Cortex of kidney (tissue), 1 donor: Measurements from ENCODE around the gene HOXA5.

Source experiments
- DNase-seq: peaks from one replicate; lab custom pipeline; 2025; lab: John Stamatoyannopoulos, UW

HOXA5 gene

GRCh38 chr7:27182285-27182841 is 38.9 kb upstream of the HOXA5 start:
- no peak for DNase-seq

DNA sequence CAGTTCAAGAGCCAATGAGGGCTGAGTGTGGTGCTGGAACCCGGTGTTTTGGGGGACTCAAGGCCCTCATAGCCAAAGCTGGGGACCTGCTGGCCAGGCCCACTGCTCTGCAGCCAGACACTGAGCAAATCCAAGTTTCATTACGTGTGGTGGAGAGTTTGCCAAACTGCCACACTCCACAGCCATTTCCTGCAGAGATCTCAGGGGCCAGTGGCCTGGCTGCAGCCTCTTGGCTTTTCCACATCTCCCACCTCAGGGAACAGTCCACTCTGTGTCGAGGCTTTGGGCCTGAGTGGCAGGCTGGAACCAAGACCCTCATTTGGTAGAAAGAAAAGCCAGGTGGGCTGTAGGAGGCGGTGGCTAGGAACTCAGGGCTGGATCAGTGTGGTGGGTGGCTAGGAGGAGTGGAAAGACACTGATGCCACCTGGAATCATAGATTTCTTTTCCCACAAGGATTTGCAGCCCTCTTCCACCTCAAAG is 38.4 kb upstream of the HOXA5 start:
- no peak for DNase-seq

DNA sequence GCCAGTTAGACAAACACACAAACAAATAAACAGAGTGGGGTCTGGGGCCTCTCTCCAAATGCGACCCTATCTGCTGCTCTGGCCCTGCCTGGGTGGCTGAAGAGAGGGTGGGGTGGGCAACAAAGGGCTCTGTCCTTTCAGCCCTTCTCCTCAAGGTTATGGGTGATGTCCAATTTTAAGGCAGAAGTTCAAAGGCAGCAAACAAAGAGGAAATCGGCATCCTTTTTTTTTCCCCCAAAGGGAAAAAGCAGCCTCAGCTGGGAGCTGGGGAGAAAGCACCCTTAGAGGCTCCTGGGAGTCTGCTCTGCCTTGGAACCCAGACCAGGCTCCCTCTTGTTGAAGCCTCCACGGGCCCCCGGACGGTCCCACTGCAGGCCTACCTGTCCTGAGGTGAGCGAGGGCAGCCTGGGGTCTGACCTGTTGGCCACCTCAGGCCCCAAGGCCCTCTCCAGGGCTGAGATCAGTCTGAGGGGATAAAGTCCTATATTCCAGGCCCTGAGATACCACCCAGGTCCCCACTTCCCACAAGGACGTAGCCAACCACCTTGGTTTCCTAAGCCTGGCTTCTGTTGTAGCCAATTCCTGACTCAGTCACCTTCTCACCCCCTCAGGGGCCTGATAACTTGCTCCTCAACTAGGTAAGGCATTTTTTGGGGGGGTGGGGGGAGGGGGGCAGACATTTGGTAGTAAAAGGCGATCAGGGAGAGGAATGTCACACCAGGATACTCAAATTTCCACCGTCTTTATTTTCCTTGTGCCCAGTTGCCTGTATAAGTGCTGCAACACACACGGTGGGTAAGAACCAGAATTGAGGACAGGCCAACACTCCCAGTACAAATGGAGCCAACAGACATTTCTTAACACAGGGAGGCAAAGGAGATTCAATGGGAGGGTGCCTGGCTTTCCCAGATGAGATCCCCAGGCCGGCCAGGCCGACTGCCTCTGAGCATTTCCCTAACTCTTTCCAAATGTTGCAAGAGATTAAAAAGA is 37.2 kb upstream of the HOXA5 start:
- DNase-seq, result no peak

- DNase-seq, result no peak
These were observed 36.3 kb upstream of the HOXA5 start for GRCh38 chr7:27179503-27180430.

DNA sequence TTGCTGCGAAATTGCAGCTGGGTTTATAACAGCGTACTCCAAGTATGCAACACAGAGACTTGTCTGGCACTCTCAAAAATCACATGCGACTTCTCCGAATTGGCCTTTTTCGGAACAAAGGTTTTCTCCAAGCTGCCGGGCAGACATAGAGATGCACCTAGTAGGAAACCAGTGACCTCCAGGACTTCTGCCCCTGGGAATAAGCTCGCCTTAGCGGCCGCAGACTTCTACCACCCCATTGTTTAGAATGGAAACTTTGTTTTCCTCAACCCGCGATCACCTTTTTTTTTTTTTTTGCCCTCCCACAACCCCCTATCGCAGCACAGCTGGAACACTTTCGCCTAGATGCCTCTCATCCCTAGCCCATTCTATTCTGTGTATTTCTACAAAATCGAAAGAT is 35.5 kb upstream of the HOXA5 start:
- no peak for DNase-seq

- no peak for DNase-seq
These were observed 34.9 kb upstream of the HOXA5 start for GRCh38 chr7:27178366-27178765.

GRCh38 chr7:27177795-27178320 is 34.4 kb upstream of the HOXA5 start:
- no peak for DNase-seq

DNA sequence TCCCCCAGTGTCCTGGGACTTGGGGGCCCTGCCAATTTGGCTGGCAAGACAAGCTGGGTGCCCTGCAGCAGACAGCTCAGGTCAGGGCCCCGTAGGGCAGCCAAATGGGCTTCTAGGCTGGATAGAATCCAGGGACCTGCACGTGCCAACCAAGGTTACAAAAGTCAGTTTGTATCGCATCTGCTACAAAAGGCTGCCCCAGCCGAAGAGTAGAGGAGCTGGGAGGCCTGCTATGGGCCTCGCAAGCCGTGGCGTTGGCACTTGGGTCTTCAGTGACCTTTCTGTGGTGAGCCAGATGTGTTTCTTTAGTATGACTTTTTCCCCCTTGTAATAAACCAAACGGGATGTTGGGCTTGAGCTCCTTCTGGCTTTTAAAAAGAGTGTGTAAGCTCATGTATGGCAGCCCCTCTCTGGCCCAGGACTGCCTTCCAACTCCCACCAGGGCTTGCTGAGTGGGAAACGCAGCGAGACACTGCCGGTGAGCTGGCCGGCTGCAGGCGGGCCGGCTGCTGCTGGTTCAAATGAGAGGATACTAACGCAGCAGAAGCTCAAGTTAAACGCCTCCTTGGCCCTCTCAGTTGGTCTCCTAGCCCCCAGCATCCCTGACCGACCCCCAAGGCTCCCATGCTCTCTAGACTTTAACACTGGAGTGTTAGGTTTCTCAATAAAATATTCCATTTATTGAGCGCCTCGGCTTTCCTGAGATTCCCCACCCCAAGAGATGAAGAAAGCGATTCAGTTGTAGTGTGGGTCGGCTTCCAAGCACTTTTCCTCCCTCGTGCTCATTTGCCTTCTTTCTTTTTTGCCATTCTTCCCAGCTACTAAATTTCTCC is 33.7 kb upstream of the HOXA5 start:
- no peak for DNase-seq

DNA sequence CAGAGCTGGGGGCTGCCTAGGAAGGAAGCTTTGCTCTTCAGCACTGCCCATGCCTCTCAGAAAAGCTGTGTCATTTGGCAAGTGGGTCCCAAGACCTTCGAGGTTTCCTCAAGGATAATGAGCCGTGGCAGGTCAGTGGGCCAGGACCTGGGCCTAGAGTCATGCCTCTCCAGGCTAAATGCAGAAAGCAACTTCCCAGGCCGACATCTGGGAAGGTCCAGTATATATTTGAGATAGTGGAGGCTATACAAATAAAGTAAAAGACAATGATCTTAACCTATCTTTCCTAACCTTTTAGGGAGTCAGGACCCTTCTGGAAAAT is 33.0 kb upstream of the HOXA5 start:
- no peak for DNase-seq

DNA sequence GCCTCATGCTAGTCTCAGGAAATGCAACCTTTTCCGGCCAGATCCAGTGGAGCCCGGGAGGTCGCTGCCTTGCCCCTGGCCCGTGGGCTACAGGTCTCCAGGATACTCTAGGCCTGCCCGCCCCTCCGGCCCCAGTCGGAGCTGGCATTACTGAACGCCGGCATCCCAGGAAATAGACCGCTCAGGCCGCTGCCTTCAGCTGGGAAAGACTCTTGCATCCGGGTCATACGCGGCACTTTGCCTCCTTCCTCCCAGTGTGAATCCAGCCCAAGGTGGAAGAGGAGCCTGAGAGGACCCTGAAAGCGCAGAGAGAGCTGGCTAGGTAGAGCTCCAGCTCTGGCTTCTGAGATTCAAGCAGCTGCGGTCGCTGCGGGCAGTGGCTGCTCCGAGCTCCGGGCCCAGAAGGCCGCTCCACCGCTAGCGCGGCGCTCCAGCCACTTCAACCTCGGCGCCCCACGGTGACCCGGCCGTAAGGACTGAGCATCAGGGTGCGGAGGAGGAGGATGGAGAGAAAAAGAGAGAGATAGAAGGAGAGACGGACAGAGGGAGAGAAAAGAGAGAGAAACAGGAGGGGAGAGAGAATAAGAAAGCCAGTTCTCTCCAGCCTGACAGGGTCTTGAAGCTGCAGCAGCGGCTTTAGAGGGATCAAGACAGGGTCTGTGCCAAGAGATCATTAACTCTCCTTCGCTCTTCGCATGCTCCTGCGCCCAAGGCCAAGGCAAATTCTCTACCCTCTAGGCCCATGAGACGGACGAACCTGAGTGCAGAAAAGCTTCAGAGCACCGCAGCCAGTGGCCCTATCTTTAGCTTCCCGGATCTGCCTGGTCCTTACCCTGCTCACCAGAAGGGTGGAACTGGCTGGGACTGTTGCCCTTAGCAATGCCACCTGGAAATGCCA is 32.4 kb upstream of the HOXA5 start:
- no peak for DNase-seq

DNA sequence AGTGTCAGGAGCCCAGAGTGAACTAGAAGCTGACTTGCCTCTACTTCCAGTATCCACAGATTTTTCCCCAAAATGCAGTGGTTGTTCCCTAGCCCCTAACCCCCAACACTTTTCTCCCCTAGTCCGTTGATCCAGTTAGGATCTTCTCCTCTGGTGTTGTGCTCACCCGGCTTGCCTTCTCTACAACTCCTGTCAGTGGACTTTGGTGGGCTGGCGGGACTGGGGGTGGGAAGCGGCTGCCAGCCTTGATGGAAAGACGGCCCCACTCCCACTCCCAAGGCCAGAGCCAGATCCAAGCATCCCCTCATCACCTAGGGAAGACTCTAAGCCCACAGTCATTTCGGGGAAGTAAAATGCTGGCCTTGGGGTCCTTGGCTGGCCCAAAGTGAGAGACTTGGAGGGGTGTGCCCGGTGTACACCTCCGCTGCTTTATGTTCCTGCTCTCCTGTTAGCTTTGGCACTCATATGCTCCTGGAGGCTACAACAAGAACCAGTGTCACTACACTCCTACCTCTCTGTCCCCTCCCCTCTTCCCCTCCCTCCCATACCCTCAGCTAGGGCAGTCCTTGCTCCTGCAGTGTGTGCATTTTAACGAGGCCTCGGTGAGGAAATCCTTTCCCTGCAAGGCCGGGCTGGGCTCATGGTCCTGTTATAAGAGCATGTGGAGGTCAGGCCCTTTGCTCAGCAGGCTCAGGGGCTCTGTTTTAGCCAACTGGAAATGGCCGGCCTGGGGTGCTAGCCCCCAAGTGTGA is 31.6 kb upstream of the HOXA5 start:
- DNase-seq, result no peak

DNA sequence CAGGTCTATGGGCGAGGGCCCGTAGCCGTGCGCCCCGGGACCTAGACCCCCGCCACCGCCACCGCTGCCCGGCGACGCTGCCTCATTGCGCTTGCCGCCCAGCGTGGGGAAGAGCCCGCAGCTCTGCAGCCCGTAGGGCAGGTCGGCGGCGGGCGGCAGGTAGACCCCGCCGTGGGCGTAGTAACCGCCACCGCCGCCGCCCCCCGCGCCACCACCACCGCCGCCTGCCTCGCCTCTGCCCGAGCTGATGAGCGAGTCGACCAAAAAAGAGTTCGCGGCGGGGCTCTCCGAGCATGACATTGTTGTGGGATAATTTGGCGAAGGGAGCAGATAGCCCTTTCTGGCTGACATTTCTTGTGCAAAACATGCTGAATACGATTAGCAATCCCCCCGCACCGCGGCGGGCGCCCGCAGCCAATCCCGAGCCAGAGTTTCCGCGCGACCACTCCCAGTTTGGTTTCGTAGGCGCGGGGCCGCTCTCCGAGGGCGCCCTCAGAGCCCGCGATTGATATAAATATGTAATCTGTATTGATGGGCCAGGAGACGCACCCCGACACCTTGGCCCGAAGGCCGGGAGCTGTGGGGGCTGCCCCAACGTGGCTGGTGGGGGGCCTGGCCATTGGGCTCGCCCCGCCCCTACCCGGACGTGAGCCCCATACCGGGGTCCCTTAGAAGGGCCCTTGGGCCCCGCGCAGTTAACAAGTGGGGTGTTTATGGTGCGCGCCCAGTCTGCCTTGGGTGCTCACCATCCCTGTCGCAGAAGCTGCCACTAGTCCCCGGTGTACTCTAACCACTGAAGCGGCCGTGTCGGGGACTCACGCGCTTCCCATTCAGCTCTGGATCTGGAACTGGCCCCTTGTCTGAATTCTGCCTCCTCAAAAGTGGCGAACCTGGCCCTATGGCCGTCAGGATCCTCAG is 30.7 kb upstream of the HOXA5 start, which contains the start of gene HOXA10:
Gene HOXA10, minus strand, starts transcription at position 365 of the 918 bp plus-strand sequence. Its CDS starts 14 bp downstream, at position 351.
- no peak for DNase-seq

- no peak for DNase-seq
These were observed 30.1 kb upstream of the HOXA5 start for GRCh38 chr7:27173511-27173955.

- DNase-seq, result no peak
These were observed 29.5 kb upstream of the HOXA5 start for GRCh38 chr7:27172823-27173510.

- DNase-seq, result no peak
These were observed 28.9 kb upstream of the HOXA5 start for GRCh38 chr7:27172315-27172774.

DNA sequence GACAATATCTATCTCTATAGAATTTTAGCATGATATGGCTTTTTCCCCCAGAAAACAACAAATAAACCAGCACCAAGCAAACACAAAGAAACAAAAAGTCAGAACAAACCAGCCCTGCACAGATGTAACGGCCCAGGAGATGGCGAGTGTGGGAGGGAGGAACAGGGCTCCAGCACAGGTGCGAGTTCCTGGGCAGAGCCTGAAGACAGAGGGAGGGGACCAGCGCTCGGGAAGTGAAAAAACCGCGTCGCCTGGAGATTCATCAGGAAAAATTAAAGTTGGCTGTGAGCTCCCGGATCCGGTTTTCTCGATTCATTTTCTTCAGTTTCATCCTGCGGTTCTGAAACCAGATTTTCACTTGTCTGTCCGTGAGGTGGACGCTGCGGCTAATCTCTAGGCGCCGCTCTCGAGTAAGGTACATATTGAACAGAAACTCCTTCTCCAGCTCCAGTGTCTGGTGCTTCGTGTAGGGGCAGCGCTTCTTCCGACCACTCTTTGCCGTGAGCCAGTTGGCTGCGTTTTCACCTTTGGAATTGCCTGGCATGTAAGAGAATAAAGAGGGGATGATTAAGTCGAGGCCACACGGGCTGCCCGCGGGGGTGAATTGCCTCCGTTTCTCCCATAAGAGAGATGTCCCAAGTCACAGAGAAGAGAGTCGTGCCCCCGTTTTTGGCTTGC is 28.3 kb upstream of the HOXA5 start:
- DNase-seq, result no peak

- DNase-seq, result no peak
These were observed 27.8 kb upstream of the HOXA5 start for GRCh38 chr7:27171325-27171636.
